ENCODE measurements around the gene ADARB2. TPM values are rescaled to one million over a fixed set of nuclear protein-coding genes. Genes with fewer than 3 reads are reported as not detected.

The ADARB2 gene
- total and polyA plus RNA-seq, 2 experiments from 2014 or later = 2.0 to 5.0 TPM

DNA sequence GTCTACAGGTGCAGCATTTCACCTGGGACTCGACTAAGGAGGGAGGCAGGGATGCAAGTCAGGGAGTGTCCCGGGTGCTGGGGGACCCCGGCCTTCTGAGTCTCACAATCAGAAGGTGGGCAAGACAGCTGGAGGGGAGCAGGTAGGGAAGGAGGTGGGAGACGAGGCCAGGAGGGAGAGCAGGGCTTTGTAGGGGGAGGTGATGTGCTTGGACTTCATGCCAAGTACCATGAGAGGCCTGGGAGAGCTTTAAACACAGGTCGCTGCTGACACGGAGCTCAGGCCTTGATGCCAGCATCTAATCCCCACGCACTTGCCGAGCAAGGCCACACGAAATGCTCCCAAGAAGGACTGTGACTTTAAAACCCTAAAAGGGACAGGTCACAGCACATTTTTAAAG is 244.7 kb downstream of the ADARB2 start:
- H3K27me3 Mint-ChIP-seq (ENCODE audit: insufficient read depth, low read depth, poor library complexity) = no peaks in the 10 kb centered on the region
- H3K4me1 ChIP-seq (ENCODE audit: insufficient read depth) = peaks cover 6% of the 10 kb centered on the region; the same call in 1 of the 2 replicates
- no peaks in the 10 kb centered on the region for H3K27me3 ChIP-seq (ENCODE audit: insufficient read depth)
- H3K9me3 Mint-ChIP-seq = no peaks in the 10 kb centered on the region
- no peak overlapping the region for H3K4me3 Mint-ChIP-seq
- H3K4me2 ChIP-seq = no peak overlapping the region
- peaks cover 6% of the 10 kb centered on the region; the same call in 1 of the 2 replicates for H3K9me2 ChIP-seq (ENCODE audit: insufficient read depth)
- no peak overlapping the region for H2AFZ ChIP-seq
- no peaks in the 10 kb centered on the region for H3K36me3 ChIP-seq (ENCODE audit: insufficient read depth)
- ATAC-seq (no peak), DNase-seq (ENCODE audit: low spot score) (no peak)
- H3K4me1 Mint-ChIP-seq = peaks cover 6% of the 10 kb centered on the region; the same call in 2 of the 3 replicates
- TF ChIP-seq, protein P1, sequence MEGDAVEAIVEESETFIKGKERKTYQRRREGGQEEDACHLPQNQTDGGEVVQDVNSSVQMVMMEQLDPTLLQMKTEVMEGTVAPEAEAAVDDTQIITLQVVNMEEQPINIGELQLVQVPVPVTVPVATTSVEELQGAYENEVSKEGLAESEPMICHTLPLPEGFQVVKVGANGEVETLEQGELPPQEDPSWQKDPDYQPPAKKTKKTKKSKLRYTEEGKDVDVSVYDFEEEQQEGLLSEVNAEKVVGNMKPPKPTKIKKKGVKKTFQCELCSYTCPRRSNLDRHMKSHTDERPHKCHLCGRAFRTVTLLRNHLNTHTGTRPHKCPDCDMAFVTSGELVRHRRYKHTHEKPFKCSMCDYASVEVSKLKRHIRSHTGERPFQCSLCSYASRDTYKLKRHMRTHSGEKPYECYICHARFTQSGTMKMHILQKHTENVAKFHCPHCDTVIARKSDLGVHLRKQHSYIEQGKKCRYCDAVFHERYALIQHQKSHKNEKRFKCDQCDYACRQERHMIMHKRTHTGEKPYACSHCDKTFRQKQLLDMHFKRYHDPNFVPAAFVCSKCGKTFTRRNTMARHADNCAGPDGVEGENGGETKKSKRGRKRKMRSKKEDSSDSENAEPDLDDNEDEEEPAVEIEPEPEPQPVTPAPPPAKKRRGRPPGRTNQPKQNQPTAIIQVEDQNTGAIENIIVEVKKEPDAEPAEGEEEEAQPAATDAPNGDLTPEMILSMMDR (conservative IDR thresholded peaks at IDR 0.05; ENCODE audit: low read depth in 2 of 2) = no peak
- no peak for TF ChIP-seq STAT1 (IDR thresholded peaks at IDR 0.05; ENCODE audit: unreplicated experiment)
- no peak for TF ChIP-seq ZNF331 (CRISPR knock-in tag; IDR thresholded peaks at IDR 0.05; ENCODE audit: low read depth)
- no peak for TF ChIP-seq ETS1 (IDR thresholded peaks at IDR 0.05)
- TF ChIP-seq POLR2AphosphoS5 (IDR thresholded peaks at IDR 0.05; ENCODE audit: low read depth) = no peak
- TF ChIP-seq NANOG (IDR thresholded peaks at IDR 0.05; ENCODE audit: borderline replicate concordance) = no peak
- no peak for TF ChIP-seq CREB1 (CRISPR knock-in tag; IDR thresholded peaks at IDR 0.05; ENCODE audit: low read depth)
- no peaks in the 10 kb centered on the region; the same call in 1 of the 2 replicates for H4K20me1 ChIP-seq (replicated peaks; ENCODE audit: insufficient read depth)
- no peak overlapping the region for H3K4me3 ChIP-seq
- no peaks in the 10 kb centered on the region for H3F3A ChIP-seq (replicated peaks; ENCODE audit: low read depth)
- no peaks in the 10 kb centered on the region for H3K36me3 Mint-ChIP-seq (ENCODE audit: low read depth)
- H3K79me2 ChIP-seq (replicated peaks; ENCODE audit: insufficient read depth) = no peaks in the 10 kb centered on the region
- H3K27ac ChIP-seq (ENCODE audit: low read depth) = no peak overlapping the region
- H3K27ac Mint-ChIP-seq = no peak overlapping the region

- H3K4me1 ChIP-seq (ENCODE audit: insufficient read depth) = peaks cover 6% of the 10 kb centered on the region; the same call in 1 of the 2 replicates
- no peak overlapping the region for H3K4me2 ChIP-seq
- Mint-ChIP-seq H3K27ac (no peak overlapping the region), H3K36me3 (ENCODE audit: low read depth) (no peaks in the 10 kb centered on the region), H3K4me1 (peaks cover 6% of the 10 kb centered on the region; the same call in 2 of the 3 replicates), H3K27me3 (ENCODE audit: insufficient read depth, low read depth, poor library complexity) (peaks cover 4% of the 10 kb centered on the region), H3K9me3 (no peaks in the 10 kb centered on the region), H3K4me3 (no peak overlapping the region)
- H2AFZ ChIP-seq = no peak overlapping the region
- H3K27ac ChIP-seq (ENCODE audit: low read depth) = no peak overlapping the region
- no peaks in the 10 kb centered on the region for H3F3A ChIP-seq (replicated peaks; ENCODE audit: low read depth)
- ATAC-seq (no peak), DNase-seq (ENCODE audit: low spot score) (no peak)
- no peaks in the 10 kb centered on the region for H3K36me3 ChIP-seq (ENCODE audit: insufficient read depth)
- H3K4me3 ChIP-seq = no peak overlapping the region
- H3K9me2 ChIP-seq (ENCODE audit: insufficient read depth) = peaks cover 6% of the 10 kb centered on the region; the same call in 1 of the 2 replicates
- no peaks in the 10 kb centered on the region for H3K27me3 ChIP-seq (ENCODE audit: insufficient read depth)
- H3K79me2 ChIP-seq (replicated peaks; ENCODE audit: insufficient read depth) = no peaks in the 10 kb centered on the region
- H4K20me1 ChIP-seq (replicated peaks; ENCODE audit: insufficient read depth) = no peaks in the 10 kb centered on the region; the same call in 1 of the 2 replicates
- TF ChIP-seq ETS1 (IDR thresholded peaks at IDR 0.05) (no peak), EZH2 (IDR thresholded peaks at IDR 0.05; ENCODE audit: low read depth, unreplicated experiment) (no peak), EZH2phosphoT487 (IDR thresholded peaks at IDR 0.05; ENCODE audit: unreplicated experiment) (no peak), ZNF114 (CRISPR knock-in tag; IDR thresholded peaks at IDR 0.05) (no peak), POLR2AphosphoS5 (IDR thresholded peaks at IDR 0.05; ENCODE audit: low read depth) (no peak), NANOG (IDR thresholded peaks at IDR 0.05; ENCODE audit: borderline replicate concordance) (no peak), STAT1 (IDR thresholded peaks at IDR 0.05; ENCODE audit: unreplicated experiment) (no peak), JUNB (IDR thresholded peaks at IDR 0.05; ENCODE audit: unreplicated experiment) (no peak)
- TF ChIP-seq, protein P1 (conservative IDR thresholded peaks at IDR 0.05; ENCODE audit: low read depth in 2 of 2) = no peak
- TF ChIP-seq, protein P2, sequence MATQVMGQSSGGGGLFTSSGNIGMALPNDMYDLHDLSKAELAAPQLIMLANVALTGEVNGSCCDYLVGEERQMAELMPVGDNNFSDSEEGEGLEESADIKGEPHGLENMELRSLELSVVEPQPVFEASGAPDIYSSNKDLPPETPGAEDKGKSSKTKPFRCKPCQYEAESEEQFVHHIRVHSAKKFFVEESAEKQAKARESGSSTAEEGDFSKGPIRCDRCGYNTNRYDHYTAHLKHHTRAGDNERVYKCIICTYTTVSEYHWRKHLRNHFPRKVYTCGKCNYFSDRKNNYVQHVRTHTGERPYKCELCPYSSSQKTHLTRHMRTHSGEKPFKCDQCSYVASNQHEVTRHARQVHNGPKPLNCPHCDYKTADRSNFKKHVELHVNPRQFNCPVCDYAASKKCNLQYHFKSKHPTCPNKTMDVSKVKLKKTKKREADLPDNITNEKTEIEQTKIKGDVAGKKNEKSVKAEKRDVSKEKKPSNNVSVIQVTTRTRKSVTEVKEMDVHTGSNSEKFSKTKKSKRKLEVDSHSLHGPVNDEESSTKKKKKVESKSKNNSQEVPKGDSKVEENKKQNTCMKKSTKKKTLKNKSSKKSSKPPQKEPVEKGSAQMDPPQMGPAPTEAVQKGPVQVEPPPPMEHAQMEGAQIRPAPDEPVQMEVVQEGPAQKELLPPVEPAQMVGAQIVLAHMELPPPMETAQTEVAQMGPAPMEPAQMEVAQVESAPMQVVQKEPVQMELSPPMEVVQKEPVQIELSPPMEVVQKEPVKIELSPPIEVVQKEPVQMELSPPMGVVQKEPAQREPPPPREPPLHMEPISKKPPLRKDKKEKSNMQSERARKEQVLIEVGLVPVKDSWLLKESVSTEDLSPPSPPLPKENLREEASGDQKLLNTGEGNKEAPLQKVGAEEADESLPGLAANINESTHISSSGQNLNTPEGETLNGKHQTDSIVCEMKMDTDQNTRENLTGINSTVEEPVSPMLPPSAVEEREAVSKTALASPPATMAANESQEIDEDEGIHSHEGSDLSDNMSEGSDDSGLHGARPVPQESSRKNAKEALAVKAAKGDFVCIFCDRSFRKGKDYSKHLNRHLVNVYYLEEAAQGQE (IDR thresholded peaks at IDR 0.05; ENCODE audit: unreplicated experiment) = no peak
Measured at GRCh38 chr10:1491901-1492300, 245.4 kb downstream of the ADARB2 start.
